Measurements from ENCODE around the gene TMEM187.

TMEM187 gene

GRCh38 chrX:154020536-154021115 is 48.1 kb downstream of the TMEM187 start:
- DNase-seq (ENCODE audit: low spot score) = no peak

DNA sequence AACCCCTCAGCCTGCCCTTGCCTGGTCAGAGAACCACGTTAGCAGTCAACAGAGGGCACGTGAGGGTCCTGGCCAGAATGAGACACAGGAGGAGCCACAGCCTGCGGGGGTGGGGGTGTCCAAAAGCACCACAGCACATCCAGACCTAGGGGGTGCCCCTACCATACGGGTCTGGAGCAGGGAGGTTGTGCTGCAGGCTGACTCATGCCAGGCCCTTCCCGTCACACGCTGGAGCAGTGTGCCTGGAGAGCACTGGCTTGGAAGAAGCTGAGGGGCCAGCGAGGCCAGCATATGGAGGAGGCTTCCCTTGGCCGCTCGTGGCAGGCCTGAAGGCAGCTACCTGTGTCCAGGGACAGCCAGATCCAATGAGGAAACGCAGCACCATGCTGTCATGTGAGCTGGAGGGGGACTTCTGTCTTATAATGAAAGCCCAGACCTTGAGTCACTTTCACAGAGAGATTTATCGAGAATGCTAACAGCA is 48.6 kb downstream of the TMEM187 start:
- DNase-seq (ENCODE audit: low spot score) = no peak

GRCh38 chrX:154022108-154022507 is 49.6 kb downstream of the TMEM187 start:
- DNase-seq (ENCODE audit: low spot score) = no peak

GRCh38 chrX:154023276-154024000 is 50.9 kb downstream of the TMEM187 start:
- no peak for DNase-seq (ENCODE audit: low spot score)

GRCh38 chrX:154024271-154024670 is 51.7 kb downstream of the TMEM187 start:
- no peak for DNase-seq (ENCODE audit: low spot score)

DNA sequence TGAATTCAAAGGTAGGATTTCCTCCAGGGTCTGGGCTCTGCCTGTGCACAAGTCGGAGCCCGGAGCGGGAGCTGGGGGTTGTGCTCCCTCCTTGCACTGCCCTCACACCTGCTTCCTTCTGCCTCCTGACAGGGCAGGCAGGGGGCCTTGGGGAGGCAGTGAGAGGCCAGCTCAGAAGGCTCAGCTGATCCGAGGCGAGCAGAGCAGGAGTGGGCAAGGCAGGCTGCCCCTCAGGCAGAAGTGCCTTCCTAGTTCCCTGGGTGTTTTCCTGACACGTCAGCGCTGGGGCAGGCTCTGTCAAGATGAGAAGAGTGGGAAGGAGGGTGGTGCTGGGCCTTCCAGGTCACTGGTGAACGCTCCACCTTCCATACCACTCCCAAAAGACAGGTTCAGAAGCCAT is 52.7 kb downstream of the TMEM187 start:
- DNase-seq (ENCODE audit: low spot score) = no peak

DNA sequence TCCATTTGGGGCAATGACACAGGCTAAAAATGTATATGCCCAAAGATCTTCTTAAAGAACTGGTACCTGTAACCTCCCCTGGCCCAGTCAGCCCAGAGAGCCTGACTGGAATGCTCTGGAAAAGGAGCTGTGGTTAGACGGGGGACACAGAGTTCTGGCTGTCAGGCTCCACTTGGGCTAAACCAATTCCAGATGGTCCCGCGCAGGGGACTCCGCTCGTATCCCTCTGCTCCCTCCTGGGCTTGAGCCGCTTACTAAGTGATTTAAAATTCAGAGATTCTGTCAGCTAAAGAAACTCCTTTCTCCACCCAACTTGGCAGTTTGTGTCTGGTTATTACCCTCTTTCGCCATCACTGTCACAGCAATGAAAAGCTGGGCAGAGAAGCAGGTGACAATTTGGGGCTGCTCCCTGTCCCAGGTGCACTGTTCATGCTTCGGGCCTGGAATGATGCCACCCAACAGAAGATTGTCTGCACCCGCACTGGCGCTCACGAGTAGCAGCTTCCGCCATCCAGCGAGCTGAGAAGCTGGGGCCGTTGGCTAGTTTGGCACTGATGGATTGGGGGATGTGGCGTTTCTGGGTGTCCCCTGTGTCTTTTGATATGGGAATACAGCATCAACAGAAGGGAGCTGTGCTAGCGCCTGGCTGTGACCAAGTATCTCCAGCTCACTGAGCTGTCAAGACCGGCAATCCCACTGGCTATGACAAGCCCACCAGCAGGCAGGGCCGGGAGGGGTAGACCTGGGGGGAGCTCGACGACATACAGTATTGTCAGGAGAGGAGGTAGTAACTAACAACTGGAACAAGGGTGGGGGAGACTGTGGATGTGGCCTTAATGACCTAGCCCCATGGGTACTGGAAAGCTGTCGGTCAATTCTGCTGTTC is 53.8 kb downstream of the TMEM187 start:
- no peak for DNase-seq (ENCODE audit: low spot score)

DNA sequence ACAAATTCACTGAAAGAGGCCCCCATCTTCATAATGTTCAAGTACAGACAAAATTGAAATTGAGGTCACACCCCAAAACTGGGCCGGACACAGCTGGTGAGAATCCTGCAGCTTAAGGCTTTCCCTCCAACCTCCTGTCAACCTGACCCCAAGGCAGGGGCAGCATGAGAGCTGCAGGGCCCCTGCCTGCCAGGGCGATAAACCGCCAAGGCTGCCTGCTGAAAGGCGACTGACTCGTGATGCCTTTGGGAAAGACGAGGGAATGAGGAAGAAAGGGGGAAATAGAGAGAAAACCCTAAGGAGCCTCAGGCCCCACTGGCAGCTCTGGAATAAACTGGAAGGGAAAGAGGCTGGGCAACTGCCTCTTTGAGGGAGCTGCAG is 54.5 kb downstream of the TMEM187 start:
- DNase-seq (ENCODE audit: low spot score) = no peak

DNA sequence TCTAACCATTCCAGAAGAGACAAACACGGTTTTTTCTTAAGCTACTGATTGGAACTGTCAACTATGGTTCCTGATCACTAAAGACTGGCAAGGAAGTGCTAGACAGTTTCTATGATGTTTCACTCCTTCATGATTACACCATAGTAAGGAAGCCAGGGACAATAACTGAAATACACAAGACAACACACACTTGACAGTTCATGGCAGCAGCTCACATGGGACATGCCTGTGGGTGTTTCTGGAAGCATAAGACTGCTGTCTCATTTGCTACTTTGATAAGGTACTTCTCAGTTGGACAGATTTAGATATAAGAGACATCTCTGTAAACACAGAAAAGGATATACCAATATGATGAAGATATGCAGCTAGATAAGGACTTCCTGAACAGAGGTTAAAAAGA is 55.4 kb downstream of the TMEM187 start:
- no peak for DNase-seq (ENCODE audit: low spot score)

DNA sequence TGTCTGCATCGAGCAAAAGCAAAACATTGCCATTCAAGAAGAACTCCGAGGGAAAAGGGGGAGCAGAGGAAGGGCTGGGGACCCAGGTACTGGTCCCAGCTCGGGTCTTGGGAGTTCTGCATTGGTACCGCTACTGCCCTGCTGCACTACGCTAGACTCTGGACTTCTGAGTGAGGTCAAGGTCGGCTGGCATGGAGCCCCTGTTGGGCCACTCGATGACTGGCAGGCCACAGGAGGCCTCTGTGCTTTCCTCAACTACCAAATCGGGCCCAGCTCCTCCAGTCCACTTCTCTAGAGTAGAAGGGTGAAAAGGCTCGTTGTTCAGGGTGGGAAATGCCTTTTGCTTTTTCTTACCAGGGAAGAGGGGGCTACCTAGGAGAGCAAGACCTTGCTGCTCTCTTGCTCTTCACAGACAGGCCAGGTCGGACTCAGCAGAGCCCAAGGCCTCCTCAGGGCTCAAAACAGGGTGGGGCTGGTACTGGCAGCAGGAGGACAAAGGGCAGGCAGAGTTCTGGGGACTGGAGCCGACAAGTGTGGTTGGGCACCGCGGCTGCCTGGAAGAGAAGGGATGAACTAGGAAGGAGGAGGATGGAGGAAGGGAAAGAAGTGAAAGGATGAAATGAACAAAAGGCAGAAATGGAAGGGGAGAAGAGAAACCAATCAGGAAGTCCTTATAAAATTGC is 56.1 kb downstream of the TMEM187 start:
- no peak for DNase-seq (ENCODE audit: low spot score)

DNA sequence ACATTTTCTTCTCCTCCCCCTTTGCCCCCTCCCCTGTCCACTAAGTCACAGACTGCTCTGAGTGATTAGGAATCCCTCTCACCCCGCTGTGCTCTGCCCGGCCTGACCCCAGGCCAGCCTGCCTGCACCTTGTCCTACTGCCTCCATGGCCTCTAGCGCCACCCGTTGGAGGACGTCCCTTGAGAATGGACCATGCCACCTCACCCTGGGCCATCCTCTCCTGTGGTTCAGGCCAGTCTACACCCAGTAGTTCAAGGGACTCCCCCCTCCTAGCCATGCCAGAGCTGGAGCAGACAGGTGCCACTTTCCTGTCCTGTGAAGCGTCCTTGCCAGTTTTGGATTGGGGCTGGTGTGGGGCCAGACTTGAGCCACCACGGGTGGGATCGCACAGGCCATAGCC is 56.9 kb downstream of the TMEM187 start:
- DNase-seq (ENCODE audit: low spot score) = no peak

- peak; percentile 68 for DNase-seq (ENCODE audit: low spot score)
Observed at GRCh38 chrX:154030266-154030665, 57.7 kb downstream of the TMEM187 start.

DNA sequence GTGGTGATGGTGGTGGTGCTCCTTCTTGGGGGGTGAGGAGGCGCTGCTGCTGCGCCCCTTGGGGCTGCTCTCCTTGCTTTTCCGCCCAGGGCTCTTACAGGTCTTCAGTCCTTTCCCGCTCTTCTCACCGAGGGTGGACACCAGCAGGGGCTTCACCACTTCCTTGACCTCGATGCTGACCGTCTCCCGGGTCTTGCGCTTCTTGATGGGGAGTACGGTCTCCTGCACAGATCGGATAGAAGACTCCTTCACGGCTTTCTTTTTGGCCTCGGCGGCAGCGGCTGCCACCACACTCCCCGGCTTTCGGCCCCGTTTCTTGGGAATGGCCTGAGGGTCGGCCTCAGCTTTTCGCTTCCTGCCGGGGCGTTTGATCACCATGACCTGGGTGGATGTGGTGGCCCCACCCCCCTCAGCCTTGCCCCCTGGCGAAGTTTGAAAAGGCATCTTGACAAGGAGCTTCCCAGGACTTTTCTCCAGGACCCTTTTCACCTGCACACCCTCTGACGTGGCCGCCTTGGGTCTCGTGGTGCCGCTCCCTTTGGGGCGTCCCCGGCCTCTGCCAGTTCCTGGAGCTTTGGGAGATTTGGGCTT is 58.3 kb downstream of the TMEM187 start:
- no peak for DNase-seq (ENCODE audit: low spot score)

DNA sequence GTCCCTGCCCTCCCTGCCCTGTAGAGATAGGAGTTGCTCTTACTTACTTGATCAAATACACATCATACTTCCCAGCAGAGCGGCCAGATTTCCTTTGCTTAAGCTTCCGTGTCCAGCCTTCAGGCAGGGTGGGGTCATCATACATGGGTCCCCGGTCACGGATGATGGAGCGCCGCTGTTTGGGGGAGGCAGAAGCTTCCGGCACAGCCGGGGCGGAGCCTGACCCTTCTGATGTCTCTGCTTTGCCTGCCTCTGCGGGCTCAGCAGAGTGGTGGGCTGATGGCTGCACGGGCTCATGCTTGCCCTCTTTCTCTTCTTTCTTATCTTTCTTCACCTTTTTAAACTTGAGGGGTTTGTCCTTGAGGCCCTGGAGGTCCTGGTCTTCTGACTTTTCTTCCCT is 59.6 kb downstream of the TMEM187 start:
- DNase-seq (ENCODE audit: low spot score) = no peak

DNA sequence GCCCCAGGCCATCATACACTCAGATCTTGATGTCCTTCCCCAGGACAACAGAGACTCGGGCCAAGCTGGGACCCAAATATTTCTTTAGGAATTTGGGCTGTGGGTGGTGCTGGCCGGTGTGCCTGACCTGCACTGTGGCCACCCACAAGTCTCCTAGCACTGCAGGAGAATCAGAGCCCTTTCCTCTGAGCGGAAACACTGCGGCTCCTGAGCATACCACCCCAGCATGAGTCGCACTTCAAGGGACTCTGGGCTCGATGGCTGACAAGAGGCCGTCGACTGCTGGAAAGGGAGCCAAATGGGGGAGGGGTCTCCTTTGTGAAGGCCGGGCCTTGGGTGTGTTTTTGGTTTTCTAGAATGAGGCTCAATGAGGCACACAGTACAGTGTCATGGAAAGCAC is 60.1 kb downstream of the TMEM187 start:
- no peak for DNase-seq (ENCODE audit: low spot score)
